ENCODE data around the gene SORCS2. TPM values are rescaled to one million over a fixed set of nuclear protein-coding genes. Genes with fewer than 3 reads are reported as not detected.

Gene SORCS2
- total and polyA plus RNA-seq, 8 donors = 4.6 to 9.7 (median 7.2) TPM

- ATAC-seq (no peak), DNase-seq (peak in 2 of 4 donors; percentile 15 to 62)
- Histone ChIP-seq H3K27ac (no peak overlapping the region), H3K27me3 (no peaks in the 10 kb centered on the region), H3K4me3 (no peak overlapping the region), H3K4me1 (no peaks in the 10 kb centered on the region), H3K9me3 (peaks cover 0 to 5% of the 10 kb centered on the region in 2 donors), H3K36me3 (no peaks in the 10 kb centered on the region)
- no peak for TF ChIP-seq CTCF (IDR thresholded peaks at IDR 0.05)
- intact Hi-C loops (cut with DNase I) = no loop called here
Measured at GRCh38 chr4:7422151-7422897, 230.0 kb downstream of the SORCS2 start.

GRCh38 chr4:7422898-7423180, 230.5 kb downstream of the SORCS2 start:
- no peak overlapping the region for H3K27ac ChIP-seq
- H3K27me3 ChIP-seq = no peaks in the 10 kb centered on the region
- no peak overlapping the region for H3K4me3 ChIP-seq
- H3K9me3 ChIP-seq = peaks cover 0 to 5% of the 10 kb centered on the region in 2 donors
- H3K36me3 ChIP-seq = no peaks in the 10 kb centered on the region
- DNase-seq (peak in 2 of 4 donors; percentile 22 to 37), ATAC-seq (no peak)
- no peak for TF ChIP-seq CTCF (IDR thresholded peaks at IDR 0.05)
- intact Hi-C loops (cut with DNase I) = no loop called here
- H3K4me1 ChIP-seq = no peaks in the 10 kb centered on the region

GRCh38 chr4:7423391-7423790, 231.1 kb downstream of the SORCS2 start:
- H3K27ac ChIP-seq = no peak overlapping the region
- intact Hi-C loops (cut with DNase I) = no loop called here
- no peaks in the 10 kb centered on the region for H3K36me3 ChIP-seq
- ATAC-seq (no peak), DNase-seq (peak in 2 of 4 donors; percentile 9 to 43)
- H3K27me3 ChIP-seq = no peaks in the 10 kb centered on the region
- no peaks in the 10 kb centered on the region for H3K4me1 ChIP-seq
- TF ChIP-seq CTCF (IDR thresholded peaks at IDR 0.05) = no peak
- H3K9me3 ChIP-seq = peaks cover 0 to 4% of the 10 kb centered on the region in 2 donors
- H3K4me3 ChIP-seq = no peak overlapping the region

- H3K27me3 ChIP-seq = no peaks in the 10 kb centered on the region
- TF ChIP-seq CTCF (IDR thresholded peaks at IDR 0.05) = no peak
- DNase-seq = peak in 2 of 4 donors; percentile 20 to 49
- H3K4me3 ChIP-seq = no peak overlapping the region
- no peaks in the 10 kb centered on the region for H3K9me3 ChIP-seq
- H3K4me1 ChIP-seq = no peaks in the 10 kb centered on the region
- no peaks in the 10 kb centered on the region for H3K36me3 ChIP-seq
- no peak for ATAC-seq
- H3K27ac ChIP-seq = no peak overlapping the region
- intact Hi-C loops (cut with DNase I) = no loop called here
Measured at GRCh38 chr4:7423801-7424552, 231.6 kb downstream of the SORCS2 start.

- DNase-seq (peak in 2 of 4 donors; percentile 24 to 58), ATAC-seq (no peak)
- Histone ChIP-seq H3K27ac (no peak overlapping the region), H3K4me3 (no peak overlapping the region), H3K36me3 (no peaks in the 10 kb centered on the region), H3K9me3 (no peaks in the 10 kb centered on the region), H3K27me3 (no peaks in the 10 kb centered on the region), H3K4me1 (no peaks in the 10 kb centered on the region)
- no peak for TF ChIP-seq CTCF (IDR thresholded peaks at IDR 0.05)
- intact Hi-C loops (cut with DNase I) = no loop called here
Measured at GRCh38 chr4:7424553-7425111, 232.3 kb downstream of the SORCS2 start.

Data from left lung (tissue), 10 donors.